Erythroblast (primary cell): ENCODE results near the gene RBKS.
"Not testable (repeated sequence)": the region's sequence is repeated elsewhere in the genome, so short reads cannot be mapped to it uniquely, and the experiment has no call there.

Source experiments
- DNase-seq, 2 experiments: peaks; one replicate each; lab custom pipeline; 2025; lab: John Stamatoyannopoulos, UW
- GATA1 ChIP-seq: IDR thresholded peaks from 2 replicates; pipeline ENCODE4 v1.6.1; 2011; ENCODE audit warnings: low read depth, mild to moderate bottlenecking, control low read depth, low read length, moderate library complexity
- POLR2A ChIP-seq: IDR thresholded peaks from 2 replicates; pipeline ENCODE4 v1.6.1; 2011; ENCODE audit warnings: mild to moderate bottlenecking, low read length

Gene RBKS

DNA sequence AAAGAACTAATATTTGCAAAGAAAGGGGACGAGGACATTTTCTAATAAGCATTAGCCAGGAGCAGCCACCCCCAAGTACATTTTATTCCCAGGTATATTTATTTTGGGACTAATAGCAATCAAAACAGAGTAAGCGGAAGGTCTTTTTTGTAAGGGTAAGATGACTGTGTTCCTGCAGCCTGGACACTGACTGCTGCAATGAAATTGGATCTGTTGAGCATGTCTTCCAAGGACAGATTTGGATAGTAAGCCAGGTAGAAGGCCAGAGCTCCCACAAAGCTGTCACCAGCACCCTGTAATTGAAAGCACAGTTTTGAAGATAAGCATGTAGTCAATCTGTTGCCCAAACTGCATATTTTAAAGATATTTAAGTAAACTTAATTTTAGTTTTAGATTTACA lies 108.7 kb downstream of the RBKS start:
- no peak for DNase-seq
- TF ChIP-seq POLR2A = no peak
- TF ChIP-seq GATA1 = no peak

GRCh38 chr2:27779417-27780055 lies 110.7 kb downstream of the RBKS start:
- DNase-seq = no peak
- no peak for TF ChIP-seq POLR2A
- no peak for TF ChIP-seq GATA1

DNA sequence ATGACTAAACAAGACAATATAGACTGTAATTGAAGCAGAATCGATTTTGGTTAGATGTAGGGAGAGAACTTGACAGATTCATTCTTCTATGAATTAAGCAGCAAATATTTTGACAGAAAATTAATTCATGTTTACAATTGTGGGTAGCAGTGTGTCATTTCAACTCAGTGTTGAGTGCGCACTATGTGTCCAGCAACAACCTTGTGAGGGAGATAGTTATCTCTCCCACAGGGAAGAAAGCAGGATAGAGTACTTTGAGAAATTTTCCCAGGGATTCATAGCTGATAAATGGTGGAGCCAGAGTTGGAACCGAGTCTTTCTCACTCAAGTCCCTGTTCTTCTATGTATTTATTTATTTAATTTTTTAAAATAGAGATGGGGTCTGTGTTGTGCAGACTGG lies 113.5 kb downstream of the RBKS start:
- no peak for TF ChIP-seq GATA1
- no peak for TF ChIP-seq POLR2A

GRCh38 chr2:27776097-27776496 lies 114.1 kb downstream of the RBKS start:
- TF ChIP-seq GATA1 (no peak), POLR2A (no peak)
- DNase-seq = no peak

More for the DNA sequence above, 113.5 kb downstream of the RBKS start:
- no peak for DNase-seq

DNA sequence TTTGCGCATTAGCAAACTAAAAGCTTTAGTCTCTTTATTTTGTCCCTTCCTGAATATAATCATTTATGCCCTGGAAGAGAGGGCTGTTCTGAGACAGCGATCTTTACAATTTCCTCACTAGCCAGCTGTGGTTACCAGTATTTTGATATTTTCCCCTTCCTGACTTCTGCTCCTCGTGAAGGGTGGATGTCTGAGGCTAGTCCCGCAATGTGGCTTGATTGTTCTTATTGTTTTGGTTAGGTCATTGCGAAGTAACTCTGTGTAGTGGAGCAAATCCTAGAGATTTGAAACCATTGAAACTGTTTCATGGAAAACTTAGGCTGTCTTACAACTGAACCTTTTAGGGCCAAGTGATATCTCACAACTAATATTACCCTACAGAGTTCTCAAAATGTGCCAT lies 116.2 kb downstream of the RBKS start:
- DNase-seq = no peak
- no peak for TF ChIP-seq GATA1
- TF ChIP-seq POLR2A = no peak

GRCh38 chr2:27772804-27773203 lies 117.4 kb downstream of the RBKS start:
- no peak for TF ChIP-seq POLR2A
- no peak for TF ChIP-seq GATA1

GRCh38 chr2:27771548-27772335 lies 118.4 kb downstream of the RBKS start, which contains the start of gene MRPL33:
Gene MRPL33, plus strand, starts transcription at chr2:27771719. Its CDS starts 59 bp downstream, at chr2:27771778.
- peak; percentile 90 to 91 for DNase-seq
- TF ChIP-seq GATA1 = no peak
- TF ChIP-seq POLR2A = peak; percentile 76

More at GRCh38 chr2:27772804-27773203, 117.4 kb downstream of the RBKS start:
- no peak for DNase-seq

GRCh38 chr2:27771202-27771547 lies 119.0 kb downstream of the RBKS start:
- TF ChIP-seq GATA1 (no peak), POLR2A (no peak)
- no peak for DNase-seq

- DNase-seq = no peak
- TF ChIP-seq GATA1 = no peak
- TF ChIP-seq POLR2A = no peak
Measured at GRCh38 chr2:27766287-27766661, 123.9 kb downstream of the RBKS start.

DNA sequence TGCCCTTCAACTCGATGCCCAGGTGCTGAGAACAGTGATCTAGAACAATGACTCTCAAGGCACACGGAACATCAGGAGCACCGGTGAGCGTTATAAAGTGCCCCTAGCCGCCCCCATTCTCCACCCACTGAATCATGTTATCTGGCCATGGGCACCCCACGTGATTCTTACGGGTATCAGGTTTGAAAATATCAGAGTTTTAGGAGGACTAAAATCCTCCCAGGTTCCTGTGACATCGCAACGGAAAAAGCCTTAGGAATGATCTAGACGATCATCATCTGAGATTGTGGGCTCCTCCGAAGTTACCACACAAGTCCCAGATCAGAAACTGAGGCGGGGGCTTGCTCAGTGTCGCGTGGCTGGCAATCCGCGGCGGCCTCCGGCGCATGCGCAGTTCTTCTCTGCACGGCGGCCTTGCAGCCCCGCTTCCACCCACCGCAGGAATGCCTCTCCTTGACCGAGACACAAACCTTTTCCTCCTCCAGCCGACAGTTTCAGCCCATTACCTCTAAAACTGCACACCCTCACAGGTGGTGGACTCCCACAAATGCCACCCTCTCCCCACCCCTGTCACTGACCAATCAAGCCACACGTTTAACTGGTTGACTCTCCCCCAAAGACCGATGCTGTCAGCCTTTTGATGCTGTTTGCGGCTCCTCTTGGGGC lies 124.4 kb downstream of the RBKS start:
- DNase-seq = peak; percentile 41 to 51
- no peak for TF ChIP-seq POLR2A
- no peak for TF ChIP-seq GATA1

- not testable (repeated sequence) for DNase-seq
Measured at GRCh38 chr2:27764526-27764925, 125.7 kb downstream of the RBKS start.

DNA sequence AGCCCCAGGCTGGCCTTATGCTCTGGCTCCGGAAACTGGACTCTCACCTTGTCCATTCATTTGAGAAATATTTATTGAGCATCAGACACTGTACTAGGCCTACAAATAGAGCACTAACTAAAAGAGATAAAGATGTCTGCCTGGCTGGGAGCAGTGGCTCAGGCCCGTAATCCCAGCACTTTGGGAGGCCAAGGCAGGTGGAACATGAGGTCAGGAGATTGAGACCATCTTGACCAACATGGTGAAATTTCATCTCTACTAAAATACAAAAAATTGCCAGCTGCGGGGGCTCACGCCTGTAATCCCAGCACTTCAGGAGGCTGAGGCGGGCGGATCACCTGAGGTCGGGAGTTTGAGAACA lies 126.3 kb downstream of the RBKS start:
- TF ChIP-seq GATA1 (no peak), POLR2A (no peak)
- no peak for DNase-seq

DNA sequence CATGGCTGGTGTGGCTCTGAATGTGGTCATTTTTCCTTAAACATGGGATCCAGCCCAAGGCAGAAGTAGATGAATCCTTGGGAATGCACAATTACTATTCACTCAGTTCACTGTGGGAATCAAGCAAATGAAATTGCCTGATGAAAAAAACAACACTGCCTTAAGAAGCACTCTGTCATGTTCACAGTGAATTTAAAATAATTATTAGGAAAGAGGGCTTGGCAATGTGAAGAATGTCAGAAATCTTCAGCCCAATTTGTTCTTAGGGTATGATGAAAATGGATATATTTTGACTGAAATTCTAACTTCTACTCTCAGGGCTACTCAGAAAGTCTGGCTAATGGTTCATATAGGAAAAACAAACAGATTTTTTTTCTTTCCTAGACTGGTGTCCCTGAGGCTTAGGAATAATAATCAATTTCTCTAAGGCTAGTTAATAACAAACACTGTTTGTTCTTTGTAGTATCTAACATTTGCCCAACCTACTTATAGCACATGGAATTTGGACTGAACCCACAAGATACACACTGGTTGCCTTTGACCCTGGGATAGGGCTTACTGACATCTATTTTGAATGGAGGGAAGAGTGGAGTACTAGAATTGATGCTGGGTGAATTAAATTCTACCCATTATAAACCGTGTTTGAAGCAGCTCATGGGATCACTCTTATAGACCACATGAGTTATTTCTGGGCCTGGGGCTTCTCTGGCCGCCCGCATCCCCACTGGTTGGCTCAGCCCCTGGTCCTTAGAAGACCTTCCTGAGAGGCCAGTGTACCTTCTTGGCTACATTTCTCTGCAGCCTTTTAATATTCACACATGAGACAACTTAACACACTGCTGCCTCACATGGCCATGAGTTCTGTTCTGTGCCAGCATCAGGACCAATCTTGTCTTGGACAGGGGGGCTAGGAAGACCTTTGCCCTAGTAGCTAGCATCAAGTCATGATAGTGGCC lies 127.0 kb downstream of the RBKS start:
- no peak for DNase-seq
- TF ChIP-seq POLR2A (no peak), GATA1 (no peak)
